Endothelial cell of umbilical vein (primary cell): ENCODE measurements around the gene ZFAND6. TPM values are rescaled to one million over a fixed set of nuclear protein-coding genes. Genes with fewer than 3 reads are reported as not detected.

Source experiments
- BruUV-seq: library from RNA; stranded (reverse); fragments of 400-500 nt; replicated peaks from 2 replicates; lab custom pipeline; 2021; lab: Mats Ljungman, UMichigan
- CTCF ChIA-PET: fragments of 300-600, 350-600 bp; sonication (Branson Sonifier 250); formaldehyde crosslinking; loops from one replicate; lab custom pipeline; 2021; ENCODE audit warnings: antibody characterized with exemption, inconsistent platforms; lab: Charles Lee
- POLR2A ChIA-PET: fragments of 300-600, 350-600 bp; sonication (Branson Sonifier 250); formaldehyde crosslinking; loops from one replicate; lab custom pipeline; 2021; ENCODE audit warnings: antibody characterized with exemption, inconsistent platforms; lab: Charles Lee
- DNase-seq: peaks from one replicate; pipeline ENCODE4 v3.0.0-alpha.2; 2011; ENCODE audit warnings: low read depth, low spot score
- FAIRE-seq: peaks from 2 replicates; lab custom pipeline; 2011; peaks lifted over from hg19 to GRCh38; lab: Jason Lieb, UNC
- H2AFZ ChIP-seq: 2 replicates; pipeline ENCODE4 v1.6.0; 2012; ENCODE audit warnings: low read depth, low read length, control low read depth, inconsistent platforms
- H3K27ac ChIP-seq: 2 replicates; pipeline ENCODE4 v1.5.1; 2011; ENCODE audit warnings: low read depth, mild to moderate bottlenecking, control low read depth, low read length, moderate library complexity; ENCODE audit not compliant: insufficient read depth
- H3K27me3 ChIP-seq, 2 experiments: 2 replicates each; pipeline versions ENCODE4 v1.6.0 to v1.6.1; 2011; ENCODE audit warnings: low read length in 2 of 2, mixed read lengths in 1 of 2; ENCODE audit not compliant: control insufficient read depth in 2 of 2, insufficient read depth in 2 of 2
- H3K36me3 ChIP-seq, 2 experiments: 2 replicates in 1 of 2; 3 replicates in 1 of 2; pipeline ENCODE4 v1.5.1; 2011; ENCODE audit warnings: low read length in 2 of 2, mild to moderate bottlenecking in 1 of 2, moderate library complexity in 1 of 2; ENCODE audit not compliant: control insufficient read depth in 2 of 2, insufficient read depth in 2 of 2; ENCODE audit errors: extremely low read depth in 1 of 2
- H3K4me1 ChIP-seq: 3 replicates; pipeline ENCODE4 v1.5.1; 2011; ENCODE audit warnings: mild to moderate bottlenecking, low read length; ENCODE audit not compliant: control insufficient read depth, insufficient read depth; ENCODE audit errors: extremely low read depth
- H3K4me2 ChIP-seq: 2 replicates; pipeline ENCODE4 v1.6.1; 2011; ENCODE audit warnings: low read length, control low read depth, mixed read lengths; ENCODE audit not compliant: insufficient read depth
- H3K4me3 ChIP-seq, 3 experiments: fragments of 200-600 bp in 1 of 3; sonication (generic), shearing (Covaris generic) in 1 of 3; replicated peaks in 1 of 3; 2 replicates each; pipeline ENCODE4 v1.5.1; 2011 to 2016; ENCODE audit warnings: control low read depth in 3 of 3, low read length in 3 of 3, mild to moderate bottlenecking in 2 of 3, inconsistent platforms in 1 of 3, low read depth in 1 of 3, moderate library complexity in 1 of 3; ENCODE audit not compliant: insufficient read depth in 1 of 3
- H3K79me2 ChIP-seq: 2 replicates; pipeline ENCODE4 v1.6.0; 2012; ENCODE audit warnings: low read length, inconsistent platforms; ENCODE audit not compliant: control insufficient read depth, insufficient read depth
- H3K9ac ChIP-seq: replicated peaks from 2 replicates; pipeline ENCODE3; 2011; ENCODE audit warnings: low read length, control low read depth; ENCODE audit not compliant: insufficient read depth; ENCODE audit errors: extremely low read depth
- H3K9me1 ChIP-seq: replicated peaks from 3 replicates; pipeline ENCODE4 v1.6.0; 2011; ENCODE audit warnings: mild to moderate bottlenecking, low read length; ENCODE audit not compliant: control insufficient read depth, insufficient read depth; ENCODE audit errors: extremely low read depth
- H3K9me3 ChIP-seq: replicated peaks from 2 replicates; pipeline ENCODE4 v1.5.1; 2012; ENCODE audit warnings: low read length, inconsistent platforms; ENCODE audit not compliant: control insufficient read depth, insufficient read depth
- H4K20me1 ChIP-seq: replicated peaks from 2 replicates; pipeline ENCODE3; 2011; ENCODE audit warnings: mild to moderate bottlenecking, low read length; ENCODE audit not compliant: control insufficient read depth, insufficient read depth; ENCODE audit errors: extremely low read depth
- EZH2 ChIP-seq: IDR thresholded peaks from 2 replicates; pipeline ENCODE4 v1.6.1; 2012; ENCODE audit warnings: borderline replicate concordance, low read depth, mild to moderate bottlenecking, moderate library complexity, low read length, inconsistent platforms; ENCODE audit not compliant: severe bottlenecking
- FOS ChIP-seq: IDR thresholded peaks from 2 replicates; pipeline ENCODE4 v1.6.1; 2011; ENCODE audit warnings: mild to moderate bottlenecking, low read length, moderate library complexity, borderline replicate concordance; ENCODE audit not compliant: insufficient read depth
- GATA2 ChIP-seq: IDR thresholded peaks from 2 replicates; pipeline ENCODE4 v1.7.0; 2011; ENCODE audit warnings: low read depth, mild to moderate bottlenecking, moderate library complexity, mixed read lengths, low read length; ENCODE audit not compliant: insufficient read length, insufficient read depth
- JUN ChIP-seq: IDR thresholded peaks from 2 replicates; pipeline ENCODE4 v1.6.1; 2011; ENCODE audit warnings: borderline replicate concordance, low read depth; ENCODE audit not compliant: insufficient read length, insufficient read depth
- MYC ChIP-seq: IDR thresholded peaks from one replicate; pipeline ENCODE4 v1.6.1; 2011; ENCODE audit warnings: mild to moderate bottlenecking, low read depth, low read length
- POLR2A ChIP-seq: IDR thresholded peaks from 2 replicates; pipeline ENCODE4 v1.6.1; 2012; ENCODE audit warnings: low read depth, mild to moderate bottlenecking, control low read depth, low read length
- POLR2AphosphoS5 ChIP-seq: IDR thresholded peaks from 2 replicates; pipeline ENCODE4 v1.6.1; 2012; ENCODE audit warnings: low read depth, mild to moderate bottlenecking, control low read depth, low read length, moderate library complexity; ENCODE audit not compliant: insufficient read depth
- dilution Hi-C: fragments of 300-500 bp; cut with MboI; formaldehyde crosslinking; loops from one replicate; pipeline ENCODE4 v1.15.0; 2019; ENCODE audit warnings: low sequenced_read_pairs; ENCODE audit not compliant: extremely low pct_ligation_motif_present
- intact Hi-C: fragments of 100-400 bp; cut with micrococcal nuclease; formaldehyde crosslinking; loops from one replicate; pipeline ENCODE4 v1.10.0; 2022
- polyA plus RNA-seq, 4 experiments: library from polyadenylated mRNA; depleted of rRNA in 3 of 4; stranded (reverse) in 3 of 4; unstranded in 1 of 4; fragments of >200 nt; gene quantifications; 2 replicates each; pipeline versions ENCODE4 v1.2.1 to v1.2.3, GENCODE V29; 2011 to 2012; ENCODE audit warnings: missing spikeins in 1 of 4
- total RNA-seq: library from RNA; stranded (reverse); gene quantifications from 2 replicates; pipeline ENCODE4 v1.2.3, GENCODE V29; 2021
- TF ChIP-seq, protein P1 (sequence below): IDR thresholded peaks from 2 replicates; pipeline ENCODE4 v1.6.1; 2011; ENCODE audit not compliant: insufficient read depth, insufficient read length
- TF ChIP-seq, protein P2 (sequence below), 2 donors: IDR thresholded peaks; 1 replicate in 1 of 2; 2 replicates in 1 of 2; pipeline ENCODE4 v1.5.1; 2011; ENCODE audit warnings: low read length in 2 of 2, mild to moderate bottlenecking in 2 of 2, moderate library complexity in 2 of 2, control low read depth in 1 of 2, inconsistent platforms in 1 of 2, low read depth in 1 of 2; ENCODE audit not compliant: insufficient read depth in 1 of 2; ENCODE audit errors: extremely low read depth in 1 of 2

ZFAND6 gene
- total and polyA plus RNA-seq, 2 donors (not counting 3 experiments of a cell fraction or from before 2014, with no cell fraction given): 50.3 to 97.9 TPM

DNA sequence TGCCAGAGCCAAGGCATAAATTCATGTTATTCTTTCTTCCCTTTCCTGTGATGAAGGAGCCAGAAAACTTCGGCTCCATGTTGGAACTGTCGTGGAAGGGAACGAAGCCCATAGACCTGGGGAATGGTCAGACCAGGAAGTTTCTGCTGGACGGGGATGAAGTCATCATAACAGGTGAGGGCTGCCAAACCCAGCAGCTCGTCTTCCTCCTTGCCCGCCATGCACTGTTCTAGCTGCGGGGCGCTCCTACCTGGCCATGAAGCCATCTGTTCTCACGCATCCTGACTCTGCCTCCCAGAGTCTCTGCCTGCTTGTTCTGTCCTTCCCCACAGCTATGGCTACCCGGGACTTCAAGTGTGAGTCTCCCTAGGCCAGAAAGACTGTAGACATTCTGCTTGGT, 121.5 kb downstream of the ZFAND6 start:
- H3K9me1 ChIP-seq: no peaks in the 10 kb centered on the region
- H3K9ac ChIP-seq: no peak overlapping the region
- CTCF ChIA-PET: interaction anchor here (2.2 kb wide), 1 partner anchor 7 kb away, joined by 5 read pairs; no protein-coding TSS in a partner anchor
- dilution Hi-C loops (no loop called here), intact Hi-C loops (no loop called here)
- no peaks in the 10 kb centered on the region for H3K79me2 ChIP-seq
- no peaks in the 10 kb centered on the region for H3K27me3 ChIP-seq
- H3K4me1 ChIP-seq: peaks cover 28% of the 10 kb centered on the region
- no peak for DNase-seq
- FAIRE-seq: no peak
- no peak overlapping the region for H3K27ac ChIP-seq
- no peak overlapping the region for H3K4me3 ChIP-seq
- POLR2A ChIA-PET: no interaction called here
- no peak overlapping the region for H2AFZ ChIP-seq
- no TSS peak for BruUV-seq
- no peak for TF ChIP-seq JUN
- TF ChIP-seq EZH2: no peak
- TF ChIP-seq FOS: no peak
- no peak for TF ChIP-seq GATA2
- TF ChIP-seq, protein P1, sequence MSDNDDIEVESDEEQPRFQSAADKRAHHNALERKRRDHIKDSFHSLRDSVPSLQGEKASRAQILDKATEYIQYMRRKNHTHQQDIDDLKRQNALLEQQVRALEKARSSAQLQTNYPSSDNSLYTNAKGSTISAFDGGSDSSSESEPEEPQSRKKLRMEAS: no peak
- TF ChIP-seq POLR2A: no peak
- TF ChIP-seq, protein P2, sequence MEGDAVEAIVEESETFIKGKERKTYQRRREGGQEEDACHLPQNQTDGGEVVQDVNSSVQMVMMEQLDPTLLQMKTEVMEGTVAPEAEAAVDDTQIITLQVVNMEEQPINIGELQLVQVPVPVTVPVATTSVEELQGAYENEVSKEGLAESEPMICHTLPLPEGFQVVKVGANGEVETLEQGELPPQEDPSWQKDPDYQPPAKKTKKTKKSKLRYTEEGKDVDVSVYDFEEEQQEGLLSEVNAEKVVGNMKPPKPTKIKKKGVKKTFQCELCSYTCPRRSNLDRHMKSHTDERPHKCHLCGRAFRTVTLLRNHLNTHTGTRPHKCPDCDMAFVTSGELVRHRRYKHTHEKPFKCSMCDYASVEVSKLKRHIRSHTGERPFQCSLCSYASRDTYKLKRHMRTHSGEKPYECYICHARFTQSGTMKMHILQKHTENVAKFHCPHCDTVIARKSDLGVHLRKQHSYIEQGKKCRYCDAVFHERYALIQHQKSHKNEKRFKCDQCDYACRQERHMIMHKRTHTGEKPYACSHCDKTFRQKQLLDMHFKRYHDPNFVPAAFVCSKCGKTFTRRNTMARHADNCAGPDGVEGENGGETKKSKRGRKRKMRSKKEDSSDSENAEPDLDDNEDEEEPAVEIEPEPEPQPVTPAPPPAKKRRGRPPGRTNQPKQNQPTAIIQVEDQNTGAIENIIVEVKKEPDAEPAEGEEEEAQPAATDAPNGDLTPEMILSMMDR (IDR thresholded peaks at IDR 0.05; ENCODE audit: extremely low read depth in 1 of 2, insufficient read depth in 1 of 2, low read depth in 1 of 2, low read length in 2 of 2): no peak
- no peak for TF ChIP-seq POLR2AphosphoS5
- TF ChIP-seq MYC: no peak
- no peak overlapping the region for H3K4me2 ChIP-seq
- no peaks in the 10 kb centered on the region for H3K36me3 ChIP-seq
- no peaks in the 10 kb centered on the region for H3K9me3 ChIP-seq
- no peaks in the 10 kb centered on the region for H4K20me1 ChIP-seq
